ENCODE results near the gene ZNF121.

- TF ChIP-seq POLR2A (IDR thresholded peaks at IDR 0.05) (no peak), CTCF (IDR thresholded peaks at IDR 0.05) (no peak)
Measured at GRCh38 chr19:9538183-9539058, 45.9 kb downstream of the ZNF121 start, which contains the start of gene ZNF426.
